Adrenal gland (tissue), 12 donors: ENCODE results near the gene SERPIND1. TPM values are rescaled to one million over a fixed set of nuclear protein-coding genes. Genes with fewer than 3 reads are reported as not detected.

Experiments
- DNase-seq, 7 donors: peaks; one replicate each; pipeline ENCODE4 v3.0.0-alpha.2; 2019 to 2020
- H3K27ac ChIP-seq, 5 donors: fragments of 200-600 bp; sonication (generic) in 4 of 5; 1 replicate in 3 of 5; 2 replicates in 2 of 5; pipeline versions ENCODE4 v1.5.1 to v1.8.0; 2016 to 2020; ENCODE audit warnings: mild to moderate bottlenecking in 1 of 5
- H3K27me3 ChIP-seq: fragments of 200-600 bp; 2 replicates; pipeline ENCODE4 v1.8.0; 2021
- H3K36me3 ChIP-seq, 2 donors: fragments of 200-600 bp; replicated peaks in 1 of 2; 1 replicate in 1 of 2; 2 replicates in 1 of 2; pipeline versions ENCODE4 v1.5.1 to v1.8.0; 2018 to 2022
- H3K4me1 ChIP-seq, 2 donors: fragments of 200-600 bp; replicated peaks in 1 of 2; 1 replicate in 1 of 2; 2 replicates in 1 of 2; pipeline versions ENCODE4 v1.5.1 to v1.8.0; 2018 to 2021
- H3K4me3 ChIP-seq, 4 donors: fragments of 200-600 bp; sonication (generic) in 3 of 4; one replicate each; pipeline ENCODE4 v1.5.1; 2016 to 2018
- H3K9me3 ChIP-seq, 3 donors: fragments of 200-600 bp; sonication (generic) in 1 of 3; replicated peaks in 1 of 3; 1 replicate in 2 of 3; 2 replicates in 1 of 3; pipeline versions ENCODE4 v1.5.1 to v1.8.0; 2016 to 2021
- CTCF ChIP-seq, 6 experiments: fragments of 450-650 bp in 4 of 6; fragments of 200-600 bp in 2 of 6; sonication (generic) in 1 of 6; IDR thresholded peaks; 1 replicate in 5 of 6; 2 replicates in 1 of 6; pipeline versions ENCODE4 v1.5.1 to v1.8.0; 2016 to 2021; ENCODE audit warnings: antibody characterized with exemption in 6 of 6, mild to moderate bottlenecking in 2 of 6, moderate library complexity in 1 of 6
- POLR2A ChIP-seq, 2 donors: fragments of 450-650 bp; IDR thresholded peaks; one replicate each; pipeline ENCODE4 v1.6.1; 2017; ENCODE audit warnings: antibody characterized with exemption in 2 of 2, mild to moderate bottlenecking in 2 of 2, moderate library complexity in 1 of 2
- WGBS, 4 donors: extraction: QIAGEN DNeasy Blood & Tissue Kit in 2 of 4; methylation state at CpG; one replicate each; pipeline versions ENCODE4 v1.1.5 to v1.1.7; 2013 to 2017; 5-methylcytosine and 5-hydroxymethylcytosine counted together
- intact Hi-C, 2 donors: fragments of 100-400 bp; cut with DNase I; formaldehyde crosslinking; loops; one replicate each; pipeline versions ENCODE4 v1.14.1 to v1.15.0; 2022 to 2023
- polyA plus RNA-seq, 3 donors: library from polyadenylated mRNA; stranded (reverse); fragments of 200-250 nt in 2 of 3; fragments of 350-450 nt in 1 of 3; fragmentation: Illumina TruSeq in 1 of 3; extraction: RNeasy Lipid Tissue Mini Kit (QIAGEN cat#74804) in 1 of 3; gene quantifications; one replicate each; pipeline ENCODE4 v1.2.3, GENCODE V29; 2013 to 2014
- total RNA-seq, 9 donors: library from RNA; depleted of rRNA in 4 of 9; stranded (reverse); fragments of >200 nt in 4 of 9; fragments of 120-200 nt in 1 of 9; fragmentation: NEBNext Ultra II Directional in 1 of 9; extraction: Animal tissue kit (Norgen Biotek cat#: 25700) in 1 of 9; gene quantifications; one replicate each; pipeline versions ENCODE4 v1.1.0 to v1.2.4, GENCODE V29; 2013 to 2023
- donor health status: healthy with polysubstance abuse.
- donor health status: Bipolar disorder and iron deficiency.
- donor health status: DM: yes; HTN: yes; CAD: no.
- donor health status: DM: no; HTN: no; CAD: no.
- donor health status: DM: no; HTN: no; CAD: no.
- donor health status: DM: yes; HTN: yes; CAD: no.

SERPIND1 gene
- total and polyA plus RNA-seq, 12 donors = 0.10 to 1.0 (median 0.17) TPM; not detected in 2

- peak in 1 of 7 donors; percentile 21 for DNase-seq
- H3K9me3 ChIP-seq = no peaks in the 10 kb centered on the region
- H3K27ac ChIP-seq = no peak overlapping the region
- TF ChIP-seq POLR2A (IDR thresholded peaks at IDR 0.05) = no peak
- TF ChIP-seq CTCF (IDR thresholded peaks at IDR 0.05) = no peak
- H3K36me3 ChIP-seq = peaks cover 0 to 20% of the 10 kb centered on the region in 2 donors
- WGBS, 4 donors = 84 to 93% (median 89%) methylated on average over 3 of the region's 3 CpGs
- H3K4me1 ChIP-seq = peaks cover 0 to 4% of the 10 kb centered on the region in 2 donors
- no peaks in the 10 kb centered on the region for H3K27me3 ChIP-seq
- intact Hi-C loops = no loop called here
- H3K4me3 ChIP-seq = no peak overlapping the region
Measured at GRCh38 chr22:20834206-20834605, 60.3 kb downstream of the SERPIND1 start.

- Histone ChIP-seq H3K27ac (no peak overlapping the region), H3K9me3 (no peaks in the 10 kb centered on the region), H3K4me3 (no peak overlapping the region), H3K4me1 (peaks cover 0 to 4% of the 10 kb centered on the region in 2 donors), H3K27me3 (no peaks in the 10 kb centered on the region), H3K36me3 (peaks cover 0 to 20% of the 10 kb centered on the region in 2 donors)
- TF ChIP-seq POLR2A (IDR thresholded peaks at IDR 0.05) (no peak), CTCF (IDR thresholded peaks at IDR 0.05) (no peak)
- WGBS, 4 donors = 97 to 100% (median 98%) methylated on average over 3 of the region's 3 CpGs
- intact Hi-C loops = no loop called here
- peak in 1 of 7 donors; percentile 13 for DNase-seq
Measured at GRCh38 chr22:20834725-20835124, 60.8 kb downstream of the SERPIND1 start.

Other genes with a start within 250 kb of the SERPIND1 start
- gene PI4KA, start 84.7 kb downstream of the SERPIND1 start, total RNA-seq = 100 to 1,000 TPM in 2 of 9 donors, 10 to 100 TPM in 7; 36.4 to 134 (median 90.6) TPM
- gene PI4KA, start 84.7 kb downstream of the SERPIND1 start, polyA plus RNA-seq = 10 to 100 TPM; 38.6 to 60.2 (median 39.5) TPM
- gene SNAP29, start 84.9 kb downstream of the SERPIND1 start, total RNA-seq = 10 to 100 TPM; 15.1 to 35.2 (median 26.1) TPM
- 10 to 100 TPM; 16.6 to 76.5 (median 19.0) TPM for gene SNAP29, start 84.9 kb downstream of the SERPIND1 start, polyA plus RNA-seq
- gene CRKL, start 143.3 kb downstream of the SERPIND1 start, total RNA-seq = 10 to 100 TPM; 33.3 to 69.1 (median 52.5) TPM
- gene CRKL, start 143.3 kb downstream of the SERPIND1 start, polyA plus RNA-seq = 10 to 100 TPM; 15.6 to 33.3 (median 25.3) TPM
- 1 to 10 TPM in 7 of 9 donors, under 1 TPM in 2; 0.72 to 5.0 (median 1.9) TPM for gene AIFM3, start 193.1 kb downstream of the SERPIND1 start, total RNA-seq
- 1 to 10 TPM in 2 of 3 donors, under 1 TPM in 1; 0.37 to 9.1 (median 6.1) TPM for gene AIFM3, start 193.1 kb downstream of the SERPIND1 start, polyA plus RNA-seq
- 10 to 100 TPM; 34.7 to 76.3 (median 55.7) TPM for gene LZTR1, start 208.2 kb downstream of the SERPIND1 start, total RNA-seq
- gene LZTR1, start 208.2 kb downstream of the SERPIND1 start, polyA plus RNA-seq = 100 to 1,000 TPM in 1 of 3 donors, 10 to 100 TPM in 2; 32.6 to 100 (median 62.1) TPM
- 10 to 100 TPM; 32.4 to 63.3 (median 42.3) TPM for gene THAP7, start 228.0 kb downstream of the SERPIND1 start, total RNA-seq
- gene THAP7, start 228.0 kb downstream of the SERPIND1 start, polyA plus RNA-seq = 100 to 1,000 TPM in 2 of 3 donors, 10 to 100 TPM in 1; 15.7 to 189 (median 115) TPM
- gene P2RX6, start 241.1 kb downstream of the SERPIND1 start, total RNA-seq = 10 to 100 TPM in 1 of 9 donors, 1 to 10 TPM in 8; 1.7 to 11.9 (median 4.6) TPM
- gene P2RX6, start 241.1 kb downstream of the SERPIND1 start, polyA plus RNA-seq = 10 to 100 TPM in 1 of 3 donors, 1 to 10 TPM in 2; 2.2 to 10.3 (median 4.2) TPM